HEK293T (cell line): ENCODE measurements around the gene CLHC1.

Experiments used
- CTCF ChIA-PET: fragments of 350-600 bp; formaldehyde crosslinking; extraction: SDS; loops from one replicate; lab custom pipeline; 2021; ENCODE audit warnings: antibody characterized with exemption, inconsistent platforms; lab: Yijun Ruan, JAX
- POLR2A ChIA-PET: fragments of 350-600 bp; formaldehyde crosslinking; extraction: SDS; loops from one replicate; lab custom pipeline; 2020; ENCODE audit warnings: antibody characterized with exemption, inconsistent platforms; lab: Yijun Ruan, JAX
- DNase-seq: peaks from one replicate; pipeline ENCODE4 v3.0.0; 2012; ENCODE audit warnings: mixed read lengths; ENCODE audit errors: extremely low spot score
- ARNT ChIP-seq: fragments of 450-650 bp; IDR thresholded peaks from 2 replicates; pipeline ENCODE4 v1.6.1; 2017; ENCODE audit warnings: mild to moderate bottlenecking
- BHLHE40 ChIP-seq: fragments of 450-650 bp; IDR thresholded peaks from 2 replicates; pipeline ENCODE4 v1.6.1; 2016; ENCODE audit warnings: mild to moderate bottlenecking, moderate library complexity, borderline replicate concordance
- CTBP1 ChIP-seq: fragments of 450-650 bp; IDR thresholded peaks from 2 replicates; pipeline ENCODE4 v1.6.1; 2016; ENCODE audit warnings: borderline replicate concordance
- ELF4 ChIP-seq: fragments of 450-650 bp; IDR thresholded peaks from 2 replicates; pipeline ENCODE4 v1.6.1; 2017; ENCODE audit warnings: antibody characterized with exemption
- FOXA1 ChIP-seq: fragments of 450-650 bp; IDR thresholded peaks from 2 replicates; pipeline ENCODE4 v1.6.1; 2016; ENCODE audit warnings: mild to moderate bottlenecking
- FOXK2 ChIP-seq: fragments of 450-650 bp; IDR thresholded peaks from 2 replicates; pipeline ENCODE4 v1.6.1; 2016; ENCODE audit warnings: mild to moderate bottlenecking
- FOXM1 ChIP-seq: fragments of 450-650 bp; IDR thresholded peaks from 2 replicates; pipeline ENCODE4 v1.6.1; 2017; ENCODE audit warnings: mild to moderate bottlenecking, borderline replicate concordance
- HDGF ChIP-seq: fragments of 450-650 bp; IDR thresholded peaks from 2 replicates; pipeline ENCODE4 v1.6.1; 2017; ENCODE audit warnings: antibody characterized with exemption, borderline replicate concordance
- L3MBTL2 ChIP-seq: fragments of 450-650 bp; conservative IDR thresholded peaks from 2 replicates; pipeline ENCODE4 v1.6.1; 2016; ENCODE audit warnings: mild to moderate bottlenecking
- LEF1 ChIP-seq: fragments of 450-650 bp; IDR thresholded peaks from 2 replicates; pipeline ENCODE4 v1.6.1; 2017; ENCODE audit warnings: mild to moderate bottlenecking, borderline replicate concordance
- NFRKB ChIP-seq: fragments of 450-650 bp; IDR thresholded peaks from 2 replicates; pipeline ENCODE4 v1.6.1; 2016; ENCODE audit warnings: mild to moderate bottlenecking, moderate library complexity
- PKNOX1 ChIP-seq: fragments of 450-650 bp; IDR thresholded peaks from 2 replicates; pipeline ENCODE4 v1.6.1; 2016
- SP1 ChIP-seq: fragments of 450-650 bp; IDR thresholded peaks from 2 replicates; pipeline ENCODE4 v1.6.1; 2017
- SUZ12 ChIP-seq: fragments of 450-650 bp; IDR thresholded peaks from 2 replicates; pipeline ENCODE4 v1.6.1; 2016; ENCODE audit warnings: mild to moderate bottlenecking
- TARDBP ChIP-seq: fragments of 450-650 bp; IDR thresholded peaks from 2 replicates; pipeline ENCODE4 v1.6.1; 2016
- ZNF384 ChIP-seq: fragments of 450-650 bp; IDR thresholded peaks from 2 replicates; pipeline ENCODE4 v1.6.1; 2016

Gene CLHC1

DNA sequence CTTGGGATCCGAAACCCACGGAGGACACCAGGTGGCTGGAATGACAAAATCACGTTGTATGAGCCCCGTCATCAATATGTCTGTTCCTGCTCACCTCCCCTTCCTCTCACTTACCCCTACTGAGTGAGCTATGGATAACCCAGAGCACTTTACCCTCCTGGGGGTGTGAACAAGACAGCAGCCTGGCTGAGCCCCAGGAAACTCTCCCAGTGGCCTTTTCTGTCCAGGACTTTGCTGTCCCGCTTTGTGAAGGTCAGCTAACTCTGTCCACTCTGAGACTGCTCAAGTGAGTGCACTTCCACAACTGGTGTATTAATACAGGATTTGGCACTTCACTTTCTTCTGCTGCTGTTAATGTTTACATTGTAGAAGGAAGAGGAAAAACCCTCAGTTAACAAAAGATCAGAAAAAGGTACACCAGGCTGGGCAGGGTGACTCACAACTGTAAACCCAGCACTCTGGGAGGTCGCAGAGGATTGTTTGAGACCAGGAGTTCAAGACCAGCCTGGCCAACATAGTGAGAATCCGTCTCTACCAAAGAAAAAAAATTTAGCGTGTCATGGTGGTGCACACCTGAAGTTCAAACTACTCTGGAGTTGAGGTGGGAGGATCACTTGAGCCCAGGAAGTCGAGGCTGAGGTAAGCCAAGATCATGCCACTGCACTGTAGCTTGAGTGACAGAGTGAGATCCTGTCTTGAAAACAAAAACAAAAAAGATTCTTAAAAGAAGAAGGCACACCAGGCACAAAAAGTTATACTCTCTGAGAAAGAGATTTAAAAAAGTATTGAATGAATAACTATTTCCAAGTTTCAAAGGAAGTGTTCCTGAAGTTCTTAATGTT, 90.3 kb downstream of the CLHC1 start:
- ChIA-PET POLR2A (no interaction called here), CTCF (no interaction called here)
- TF ChIP-seq TARDBP (no peak), BHLHE40 (no peak), PKNOX1 (peak; percentile 44; the same call in 1 of the 2 replicates)
- no peak for DNase-seq

DNA sequence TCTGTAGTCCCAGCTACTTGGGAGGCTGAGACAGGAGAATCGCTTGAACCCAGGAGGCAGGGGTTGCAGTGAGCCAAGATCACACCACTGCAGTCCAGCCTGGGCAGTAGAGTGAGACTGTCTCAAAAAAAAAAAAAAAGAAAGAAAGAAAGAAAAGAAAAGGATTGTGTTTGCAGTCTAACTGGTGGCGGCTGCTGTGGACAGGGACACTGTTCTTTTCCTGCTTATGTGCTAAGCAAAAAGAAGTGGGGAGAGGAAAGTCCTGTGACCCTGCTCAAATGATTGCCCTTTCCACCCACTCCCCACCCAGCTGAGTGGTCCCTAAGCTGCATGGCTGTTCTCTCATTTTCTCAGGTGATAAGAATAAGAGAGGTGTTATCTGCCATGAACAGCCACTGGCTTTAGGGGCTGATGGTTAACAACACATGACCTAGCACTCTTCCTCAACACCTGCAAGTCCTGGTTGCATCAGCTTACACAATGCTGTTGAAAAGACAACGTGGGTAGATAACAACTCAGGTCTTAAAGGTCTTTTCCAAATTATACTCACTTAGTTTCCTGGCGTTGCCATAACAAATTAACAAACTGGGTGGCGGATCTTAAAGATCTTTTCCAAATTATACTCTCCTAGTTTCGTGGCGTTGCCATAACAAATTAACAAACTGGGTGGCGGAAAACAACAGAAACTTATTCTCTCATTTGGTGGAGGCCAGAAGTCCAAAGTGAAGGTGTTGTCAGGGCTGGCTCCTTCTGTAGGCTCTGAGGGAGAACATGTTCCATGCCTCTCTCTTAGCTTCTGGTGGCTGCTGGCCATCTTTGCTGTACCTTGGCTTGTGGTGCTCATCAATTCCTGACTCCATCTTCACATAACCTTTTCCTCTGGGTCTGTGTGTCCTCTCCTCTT, 91.5 kb downstream of the CLHC1 start:
- no peak for DNase-seq
- CTCF ChIA-PET, result no interaction called here

DNA sequence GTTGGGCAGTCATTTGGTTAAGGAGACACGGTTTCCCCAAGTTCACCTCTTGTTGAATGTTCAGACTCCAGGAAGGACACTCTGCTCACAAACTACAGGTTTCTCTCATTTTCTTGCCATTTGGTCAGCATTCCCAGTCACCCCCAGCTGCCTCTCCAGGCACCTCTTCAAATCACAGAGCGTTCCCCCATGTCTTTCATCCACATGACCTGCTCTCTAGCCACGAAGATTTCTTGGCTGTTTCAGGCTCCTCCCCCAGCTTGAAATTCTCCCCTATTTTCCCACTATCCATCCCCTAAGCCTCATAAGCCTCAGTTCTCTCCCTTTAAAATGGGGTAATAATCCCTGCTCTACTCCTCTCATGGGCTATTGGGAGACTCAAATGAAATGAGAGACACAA, 92.8 kb downstream of the CLHC1 start:
- no peak for DNase-seq
- no peak for TF ChIP-seq FOXA1
- TF ChIP-seq LEF1, result no peak
- TF ChIP-seq BHLHE40, result no peak
- no peak for TF ChIP-seq L3MBTL2
- no peak for TF ChIP-seq NFRKB
- TF ChIP-seq CTBP1, result no peak
- no peak for TF ChIP-seq ARNT
- TF ChIP-seq SP1, result no peak
- no peak for TF ChIP-seq FOXK2
- CTCF ChIA-PET, result interaction anchor here (1.2 kb wide), 1 partner anchor 10 kb away, joined by 3 read pairs; no protein-coding TSS in a partner anchor
- POLR2A ChIA-PET, result interaction anchor here (0.6 to 1.4 kb wide), 2 partner anchors 89 to 126 kb away, joined by 3 to 4 read pairs; partner anchors contain the start of gene RTN4

More for the DNA sequence above, 91.5 kb downstream of the CLHC1 start:
- POLR2A ChIA-PET, result no interaction called here
- no peak for TF ChIP-seq FOXA1
- no peak for TF ChIP-seq ELF4
- TF ChIP-seq HDGF, result no peak
- no peak for TF ChIP-seq SP1

- TF ChIP-seq SUZ12 (no peak), TARDBP (no peak), ZNF384 (no peak), ELF4 (no peak), BHLHE40 (no peak), HDGF (no peak), NFRKB (no peak), FOXA1 (no peak), FOXK2 (no peak), PKNOX1 (no peak), FOXM1 (no peak), SP1 (no peak)
- ChIA-PET POLR2A (interaction anchor here (0.6 to 1.4 kb wide), 2 partner anchors 89 to 125 kb away, joined by 3 to 4 read pairs; partner anchors contain the start of gene RTN4), CTCF (interaction anchor here (1.2 kb wide), 1 partner anchor 10 kb away, joined by 3 read pairs; no protein-coding TSS in a partner anchor)
- no peak for DNase-seq
Measured at GRCh38 chr2:55138882-55139229, 93.2 kb downstream of the CLHC1 start.

- ChIA-PET CTCF (interaction anchor here (1.2 kb wide), 1 partner anchor 11 kb away, joined by 3 read pairs; no protein-coding TSS in a partner anchor), POLR2A (interaction anchor here (1.4 kb wide), 1 partner anchor 88 kb away, joined by 4 read pairs; the partner anchor contains the start of gene RTN4)
Measured at GRCh38 chr2:55138014-55138881, 93.8 kb downstream of the CLHC1 start.

GRCh38 chr2:55137024-55137958, 94.8 kb downstream of the CLHC1 start:
- DNase-seq, result no peak
- POLR2A ChIA-PET, result no interaction called here
- TF ChIP-seq LEF1 (no peak), ZNF384 (no peak), FOXK2 (no peak), SUZ12 (no peak), ARNT (no peak), PKNOX1 (no peak), BHLHE40 (no peak), FOXM1 (no peak), SP1 (no peak), HDGF (no peak), ELF4 (no peak), TARDBP (no peak), FOXA1 (no peak), CTBP1 (no peak), NFRKB (no peak), L3MBTL2 (no peak)
- CTCF ChIA-PET, result interaction anchor here (0.6 kb wide), 1 partner anchor 19 kb away, joined by 3 read pairs; no protein-coding TSS in a partner anchor

More at GRCh38 chr2:55138014-55138881, 93.8 kb downstream of the CLHC1 start:
- DNase-seq, result no peak
- no peak for TF ChIP-seq L3MBTL2
- no peak for TF ChIP-seq HDGF
